HG02973 (cell line): ENCODE data around the gene AMPD3.

Source experiments
- ATAC-seq: cut with Tn5 transposase; IDR thresholded peaks from one replicate; pipeline ENCODE4 v1.9.1; 2021; ENCODE audit warnings: moderate library complexity; ENCODE audit not compliant: unreplicated experiment

The AMPD3 gene

DNA sequence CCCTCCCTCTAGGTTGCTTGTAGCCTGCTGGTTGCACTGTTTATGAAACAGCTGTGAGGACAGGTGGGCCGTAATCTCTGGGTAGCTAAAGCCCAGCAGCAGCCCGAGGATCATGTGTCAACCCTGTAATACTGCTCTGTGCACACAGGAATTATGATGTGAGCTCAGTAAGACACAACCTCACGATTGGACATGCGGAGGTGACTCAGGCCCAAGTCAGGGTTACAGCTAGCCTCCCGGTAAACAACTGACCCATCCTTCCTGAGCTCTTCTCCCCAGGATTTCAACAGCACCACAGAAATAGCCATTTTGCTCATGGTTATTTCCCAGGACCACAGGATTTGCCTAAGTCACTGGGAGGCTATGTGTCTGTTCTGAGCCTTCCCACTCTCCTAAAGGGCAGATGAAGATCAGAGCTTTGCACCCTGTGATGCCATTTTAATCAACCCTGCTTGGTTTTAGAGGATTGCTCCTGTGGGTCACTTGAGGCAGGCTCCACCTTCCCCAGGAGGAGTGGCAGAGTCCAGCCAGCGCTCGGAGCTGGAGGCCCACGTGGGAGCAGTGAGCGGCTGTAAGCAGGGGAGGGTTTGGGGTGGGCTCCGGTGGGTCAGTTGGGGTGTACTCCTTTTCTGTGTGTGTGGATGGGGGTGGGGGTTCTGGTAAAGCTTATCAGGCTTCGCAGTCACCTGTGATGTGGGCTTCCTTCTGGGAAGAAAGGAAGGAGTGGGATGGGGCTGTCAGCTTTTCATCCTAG lies at the start of gene AMPD3:
AMPD3 (plus strand) TSS at position 387 of the 754 bp plus-strand sequence. CDS start 6,256 bp downstream, outside the sequence.
- ATAC-seq, result no peak

DNA sequence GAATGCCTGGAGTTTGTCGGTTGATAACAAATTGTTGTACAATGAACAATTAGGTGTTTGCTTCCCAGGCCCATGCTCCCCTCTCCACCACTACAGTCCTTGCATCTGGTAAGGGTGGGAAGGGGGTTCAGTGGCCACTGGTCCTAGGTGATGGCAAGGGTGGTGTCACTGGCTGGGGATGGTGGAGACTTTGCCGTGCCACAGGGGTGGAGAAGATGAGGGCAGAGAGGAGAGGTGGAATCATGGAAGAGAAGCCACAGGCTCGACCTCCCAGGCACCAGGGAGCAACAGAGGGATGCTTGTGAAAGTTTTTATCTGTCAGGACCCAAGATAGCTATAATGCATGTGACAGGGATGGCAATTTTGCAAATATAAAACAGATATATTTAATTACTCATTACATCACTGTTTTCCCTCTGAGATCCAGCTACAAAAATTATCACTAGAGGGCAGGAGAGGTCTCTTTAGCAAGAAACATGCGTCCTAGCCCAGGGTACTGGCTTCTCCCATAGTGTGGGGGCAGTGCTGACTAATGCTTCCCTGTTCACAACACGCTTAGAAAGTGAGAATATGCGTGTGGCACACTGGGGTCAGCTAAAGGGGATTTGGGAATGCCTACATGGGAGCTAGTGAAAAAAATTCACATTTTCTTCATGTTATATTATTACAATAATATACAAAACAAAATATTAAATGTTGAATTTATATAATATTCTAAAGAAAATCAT lies 49.0 kb upstream of the AMPD3 start:
- peak; percentile 59 for ATAC-seq

DNA sequence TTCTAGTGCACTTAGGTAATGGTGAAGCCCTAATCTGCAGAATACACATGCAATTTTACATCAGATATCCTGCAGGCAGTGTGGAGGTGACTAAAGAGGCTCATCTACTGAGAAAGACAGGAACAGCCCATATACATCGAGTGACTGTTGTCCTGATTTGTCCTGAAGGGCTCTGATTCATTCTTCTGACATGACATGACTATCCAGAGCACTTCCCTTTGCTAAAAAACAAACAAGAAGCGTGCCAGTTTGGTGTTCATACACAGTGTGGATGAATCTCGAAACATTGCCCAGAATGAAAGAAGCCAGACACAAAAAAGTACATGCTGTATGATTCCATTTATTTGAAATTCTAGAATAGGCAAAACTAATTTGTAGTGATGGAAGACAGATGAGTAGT lies 48.0 kb upstream of the AMPD3 start:
- no peak for ATAC-seq

DNA sequence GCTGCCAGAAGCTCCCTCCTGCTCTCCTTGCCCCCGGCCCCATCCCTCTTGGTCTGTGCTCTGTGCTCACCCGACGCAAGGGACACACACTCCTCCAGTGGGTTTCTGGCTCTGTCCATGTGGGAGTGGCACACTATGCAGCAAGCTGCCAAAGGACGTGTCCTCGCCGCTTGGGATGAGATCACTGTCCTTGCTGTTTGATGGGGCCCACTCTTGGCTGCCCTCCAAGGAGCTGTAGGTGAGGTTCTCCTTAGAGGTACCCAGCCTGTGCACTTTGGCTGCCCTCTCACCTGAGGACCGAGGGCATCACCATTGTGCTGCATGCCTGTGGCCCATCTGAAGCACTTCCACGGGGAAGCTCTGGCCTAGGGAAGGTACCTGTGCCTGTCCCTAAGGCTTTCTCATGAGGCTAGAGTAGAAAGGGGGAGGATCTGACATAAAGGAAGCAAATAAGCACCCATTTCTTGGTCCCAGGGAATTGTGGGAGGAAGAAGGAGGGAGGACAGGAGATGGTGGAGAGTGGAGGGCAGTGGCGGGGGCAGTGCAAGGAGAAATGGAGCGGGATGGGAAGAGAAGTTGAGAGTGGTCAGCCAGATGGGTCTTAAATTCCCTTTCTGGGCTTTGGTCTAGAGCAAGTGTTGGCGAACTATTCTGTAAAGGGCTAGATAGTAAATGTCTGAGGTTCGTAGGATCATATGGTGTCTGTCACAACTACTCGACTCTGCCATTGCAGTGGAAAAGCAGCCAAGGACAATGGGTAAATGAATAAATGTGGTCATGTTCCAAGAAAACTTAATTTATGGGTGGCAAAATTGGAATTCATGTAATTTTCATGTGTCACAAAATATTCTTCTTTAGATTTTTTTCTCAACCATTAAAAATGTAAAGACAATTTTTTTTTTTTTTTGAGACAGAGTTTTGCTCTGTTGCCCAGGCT lies 47.0 kb upstream of the AMPD3 start:
- ATAC-seq, result no peak

DNA sequence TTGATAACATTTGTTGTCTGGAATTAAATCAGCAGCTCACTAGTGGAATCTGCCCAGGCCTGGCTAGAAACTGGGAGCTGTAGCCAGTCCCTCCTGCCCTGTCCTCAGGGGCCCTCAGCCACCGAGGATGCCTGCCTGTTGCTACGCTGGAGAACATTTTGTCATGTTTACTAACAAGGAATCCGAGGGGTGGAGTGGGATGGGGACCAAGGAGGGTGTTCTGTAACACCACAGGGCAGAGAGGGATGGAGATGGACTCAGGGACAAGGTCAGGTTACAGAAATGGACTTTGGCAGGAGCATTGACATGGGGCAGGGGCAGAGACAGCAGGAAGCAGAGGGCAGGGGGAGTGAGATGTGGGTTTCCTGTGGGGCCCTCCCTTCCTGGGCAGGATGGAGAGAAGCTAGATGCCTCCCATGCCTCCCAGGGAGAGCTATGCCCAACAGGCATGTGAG lies 45.8 kb upstream of the AMPD3 start:
- ATAC-seq, result no peak

DNA sequence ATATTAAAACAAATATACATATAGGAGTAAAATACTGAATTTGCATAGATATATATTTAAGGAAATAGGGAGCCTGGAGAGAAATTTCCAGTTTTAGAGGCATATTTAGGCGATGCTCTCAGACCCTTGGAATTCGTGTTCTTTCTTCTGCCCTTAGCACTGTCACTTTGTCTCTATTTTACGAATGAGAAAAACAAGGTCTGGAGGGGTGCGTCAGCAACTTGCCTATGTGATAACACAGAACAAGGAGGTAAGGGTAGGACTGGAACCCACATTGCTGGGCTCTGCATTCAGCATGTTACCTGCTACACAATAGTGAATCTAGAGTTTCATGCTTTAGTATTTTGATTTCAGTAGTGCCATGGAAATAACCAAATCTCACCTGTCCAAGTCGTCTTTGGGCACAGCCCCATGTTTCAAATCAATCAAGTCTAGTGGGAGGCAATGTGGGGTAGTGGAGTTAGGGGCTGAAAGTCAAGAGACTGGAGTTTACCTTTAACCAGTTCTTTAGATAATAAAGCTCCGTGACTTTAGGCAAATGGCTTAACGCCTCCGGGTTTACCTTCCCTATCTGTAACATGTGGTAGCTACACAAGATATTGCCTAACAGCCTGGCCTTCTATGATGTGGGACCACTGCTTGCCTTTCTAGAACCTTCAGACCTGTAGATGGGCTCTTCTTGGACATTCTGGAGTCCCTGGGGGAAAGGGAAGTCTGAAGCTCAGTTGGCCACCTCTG lies 44.8 kb upstream of the AMPD3 start:
- no peak for ATAC-seq

DNA sequence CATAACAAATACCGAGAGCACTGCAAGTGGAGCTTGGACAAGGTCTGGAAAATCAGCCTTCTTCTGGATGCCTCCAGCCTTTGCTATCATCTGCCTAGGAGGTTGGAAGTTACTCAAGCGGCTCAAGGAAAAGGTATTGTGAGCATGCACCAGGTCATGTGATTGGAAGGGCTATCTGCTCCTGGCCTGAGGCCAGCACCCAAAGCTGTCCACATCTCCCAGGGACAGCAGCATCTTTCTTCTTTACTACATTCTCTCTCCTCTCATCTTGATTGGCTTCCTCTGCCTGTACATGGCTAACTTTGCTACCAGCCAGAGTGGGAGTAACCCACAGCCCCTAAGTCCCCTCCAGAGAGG lies 44.2 kb upstream of the AMPD3 start:
- ATAC-seq, result no peak

DNA sequence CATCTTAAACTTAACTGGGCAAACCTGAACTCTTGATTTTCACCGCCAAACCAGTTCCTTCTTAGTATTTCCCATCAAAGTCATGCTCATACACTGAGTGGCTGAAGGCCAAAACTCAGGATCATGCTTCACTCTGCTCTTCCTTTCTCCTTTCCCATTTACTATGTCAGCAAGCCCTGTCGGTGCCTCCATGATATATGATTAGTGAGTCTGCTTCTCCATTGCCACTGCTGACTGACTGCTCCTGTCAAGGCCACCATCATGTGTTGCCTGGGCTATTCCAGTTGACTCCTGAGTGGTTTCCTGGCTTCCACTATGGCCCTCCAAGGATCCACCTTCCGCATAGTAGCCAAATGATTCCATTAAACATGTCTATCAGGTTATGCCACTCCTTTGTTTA lies 42.8 kb upstream of the AMPD3 start:
- ATAC-seq, result no peak

DNA sequence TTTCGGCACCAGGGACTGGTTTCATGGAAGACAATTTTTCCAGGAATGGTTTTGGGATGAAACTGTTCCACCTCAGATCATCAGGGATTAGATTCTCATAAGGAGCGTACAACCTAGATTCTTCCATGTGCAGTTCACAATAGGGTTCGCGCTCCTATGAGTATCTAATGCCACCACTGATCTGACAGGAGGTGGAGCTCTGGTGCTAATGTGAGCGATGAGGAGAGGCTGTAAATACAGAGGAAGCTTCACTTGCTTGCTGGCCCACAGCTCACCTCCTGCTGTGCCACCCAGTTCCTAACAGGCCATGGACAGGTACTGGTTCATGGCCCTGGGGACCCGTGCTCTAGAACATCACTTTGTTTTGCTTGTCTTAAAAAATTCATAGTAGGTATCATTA lies 41.8 kb upstream of the AMPD3 start:
- no peak for ATAC-seq

DNA sequence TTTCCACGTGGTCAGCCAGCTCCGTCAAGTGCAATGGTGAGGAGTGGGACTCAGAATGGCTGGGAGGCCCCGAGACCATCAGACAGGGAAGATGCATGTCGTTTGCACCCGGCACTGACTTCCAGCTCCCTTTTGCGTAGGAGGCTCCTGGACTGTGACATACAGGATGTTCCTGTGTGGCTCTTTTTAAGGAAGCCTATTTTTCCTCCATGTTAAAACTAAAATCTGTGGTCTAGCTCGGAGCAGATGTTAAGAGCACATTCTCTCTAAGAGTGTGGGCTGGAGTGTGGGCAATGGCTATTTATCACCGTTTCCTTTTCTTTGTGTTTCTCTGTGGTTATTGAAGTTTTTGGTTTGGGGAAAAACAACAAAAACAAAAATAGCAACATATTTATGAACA lies 40.9 kb upstream of the AMPD3 start:
- ATAC-seq, result no peak

DNA sequence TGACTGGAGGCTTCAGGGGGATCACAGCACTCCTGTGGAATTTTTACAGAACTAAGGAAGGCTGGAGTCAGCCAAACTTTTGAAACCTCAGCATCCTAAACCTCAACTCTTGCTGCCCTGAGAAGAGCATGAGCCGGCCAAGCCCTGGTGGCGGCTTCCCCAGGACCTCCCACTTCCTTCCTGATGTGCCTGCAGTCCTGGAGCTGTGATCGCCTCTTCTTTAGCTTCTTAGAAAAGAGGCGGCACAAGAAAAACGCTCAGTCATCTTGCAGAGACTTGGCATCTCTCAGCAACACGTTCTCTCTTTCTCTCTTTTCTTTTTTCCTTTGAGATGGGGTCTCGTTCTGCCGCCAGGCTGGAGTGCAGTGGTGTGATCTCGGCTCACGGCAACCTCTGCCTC lies 40.4 kb upstream of the AMPD3 start:
- no peak for ATAC-seq

DNA sequence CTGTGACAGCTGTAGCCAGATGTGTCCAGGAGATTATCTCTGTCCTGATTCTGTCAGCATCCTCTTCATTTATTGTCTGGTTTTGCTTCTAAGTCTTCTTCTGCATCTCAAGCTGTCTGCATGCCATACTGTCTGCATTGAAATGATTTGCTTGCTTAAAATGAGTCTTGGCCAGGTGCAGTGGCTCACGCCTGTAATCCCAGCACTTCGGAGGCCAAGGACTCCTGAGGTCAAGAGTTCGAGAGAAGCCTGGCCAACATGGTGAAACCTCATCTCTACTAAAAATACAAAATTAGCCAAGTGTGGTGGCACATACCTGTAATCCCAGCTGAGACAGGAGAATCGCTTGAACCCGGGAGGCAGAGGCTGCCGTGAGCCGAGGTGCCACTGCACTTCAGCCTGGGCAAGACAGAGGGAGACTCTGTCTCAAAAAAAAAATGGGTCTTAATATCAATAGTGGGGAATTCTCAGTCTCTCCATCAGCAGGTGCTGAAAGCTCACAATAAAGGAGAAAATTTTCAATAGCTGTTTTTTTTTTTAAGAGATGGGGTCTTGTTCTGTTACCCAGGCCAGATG lies 39.2 kb upstream of the AMPD3 start:
- no peak for ATAC-seq

DNA sequence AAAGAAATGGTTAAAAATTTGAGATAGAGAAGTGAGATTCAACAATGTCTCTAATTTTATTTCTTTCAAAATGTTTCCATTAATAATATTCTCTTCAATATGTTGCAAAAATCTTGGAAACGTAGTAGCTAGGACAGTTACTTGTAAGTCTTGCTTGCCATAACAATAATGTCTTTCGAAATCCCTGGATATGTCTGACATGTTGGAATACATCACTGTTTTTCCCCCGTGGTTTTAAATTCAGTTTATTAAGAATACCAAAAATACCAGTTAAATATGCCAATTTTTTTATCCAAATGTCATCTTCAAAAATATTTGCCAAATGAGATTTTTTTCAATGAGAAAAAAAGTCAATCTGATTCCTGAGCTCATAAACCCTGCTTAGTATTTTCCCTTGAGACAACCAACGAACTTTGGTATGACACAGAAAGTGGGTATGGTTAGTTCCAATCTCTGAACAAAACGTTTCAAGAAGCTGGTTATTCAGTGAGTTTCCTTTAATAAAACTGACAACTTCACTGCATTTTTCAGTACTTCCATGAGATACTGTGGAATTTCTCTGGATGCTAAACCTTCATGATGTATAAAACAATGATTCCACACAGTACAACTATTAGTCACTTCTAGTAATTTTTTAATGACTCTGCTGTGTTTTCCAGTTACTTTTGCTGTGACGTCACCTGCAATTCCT lies 36.7 kb upstream of the AMPD3 start:
- ATAC-seq, result no peak

DNA sequence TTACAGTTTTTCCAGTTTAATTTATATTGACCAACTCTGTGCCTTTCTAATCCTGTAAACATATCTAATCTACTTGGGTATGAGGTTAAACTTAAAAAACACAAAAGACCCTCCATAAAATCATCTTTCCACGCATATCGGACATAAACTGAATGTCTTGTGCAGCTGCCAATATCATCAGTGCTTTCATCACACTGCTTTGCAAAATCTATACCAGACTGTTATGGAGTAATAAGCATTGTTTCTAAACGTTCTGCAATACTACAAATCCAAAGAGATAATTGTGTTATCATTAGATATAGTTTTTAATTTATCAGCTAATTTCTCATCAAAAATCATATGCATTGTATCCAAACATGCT lies 36.1 kb upstream of the AMPD3 start:
- ATAC-seq, result no peak

DNA sequence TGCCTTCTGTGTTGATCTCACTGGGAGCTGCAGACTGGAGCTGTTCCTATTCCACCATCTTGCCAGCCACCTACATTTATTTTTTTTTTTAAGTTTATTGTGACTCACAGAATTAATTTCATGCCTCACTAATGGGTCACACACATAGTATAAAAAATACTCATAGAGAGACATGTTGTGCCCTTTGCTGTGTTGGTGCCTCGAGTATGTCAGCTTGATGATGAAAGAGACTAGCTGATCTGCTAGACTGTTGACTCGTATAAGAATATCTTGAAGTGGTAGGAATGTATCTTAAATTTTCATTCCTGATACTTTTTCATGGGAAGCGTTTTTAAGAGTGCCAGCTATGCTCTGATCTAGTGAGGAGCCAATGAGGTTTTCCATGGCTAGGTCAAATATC lies 28.6 kb upstream of the AMPD3 start:
- no peak for ATAC-seq

DNA sequence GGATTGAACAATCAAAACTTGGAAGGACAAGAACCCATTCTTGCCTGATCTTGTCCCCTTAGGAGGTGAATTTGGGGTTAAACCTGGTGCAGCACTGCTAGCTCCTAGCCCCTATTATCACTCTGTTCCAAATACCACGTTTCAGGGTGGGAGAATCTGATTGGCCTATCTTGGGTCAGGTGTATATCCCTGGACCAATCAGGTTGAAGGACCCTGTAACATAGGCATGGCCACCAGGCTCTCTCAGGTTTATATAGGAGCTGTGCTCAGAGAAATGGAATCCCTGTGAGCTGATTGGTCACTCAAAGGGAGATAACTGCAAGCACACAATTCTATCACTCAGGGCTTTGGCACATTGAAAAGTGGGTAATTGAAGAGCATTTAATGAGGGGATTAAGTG lies 26.6 kb upstream of the AMPD3 start:
- ATAC-seq, result no peak

DNA sequence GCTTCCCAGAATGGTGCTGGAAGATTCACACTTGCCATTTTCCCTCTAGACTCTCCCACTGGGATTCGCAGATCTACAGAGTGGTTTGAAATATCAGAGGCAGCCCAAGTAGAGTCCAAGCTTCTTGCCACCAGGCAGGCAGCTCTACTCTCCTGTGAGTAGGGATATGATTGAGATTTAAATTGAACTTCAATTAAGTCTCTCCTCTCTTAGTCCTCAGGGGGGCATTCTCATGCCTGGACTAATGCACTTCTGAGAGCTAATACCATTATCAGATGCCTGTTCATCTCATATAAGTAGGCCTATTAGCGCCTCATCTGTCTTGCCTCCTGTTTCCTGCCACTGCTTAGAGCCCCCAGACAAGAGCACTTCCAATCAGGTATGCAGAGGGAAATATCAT lies 25.5 kb upstream of the AMPD3 start:
- no peak for ATAC-seq

DNA sequence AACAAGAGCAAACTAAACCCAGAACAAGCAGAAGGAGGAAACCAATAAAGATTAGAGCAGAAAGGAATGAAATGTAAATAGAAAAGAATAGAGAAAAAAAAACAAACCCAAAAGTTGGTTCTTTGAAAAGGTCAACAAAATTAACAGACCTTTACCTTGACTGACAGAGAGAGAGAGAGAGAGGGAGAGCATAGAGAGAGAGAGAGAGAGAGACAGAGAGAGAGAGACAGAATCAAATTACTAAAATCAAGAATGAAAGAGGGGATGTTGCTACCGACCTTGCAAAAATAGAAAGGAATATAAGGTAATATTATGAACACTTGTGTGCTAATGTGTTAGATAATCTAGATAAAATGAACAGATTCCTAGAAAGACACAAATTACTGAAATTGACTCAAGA lies 22.6 kb upstream of the AMPD3 start:
- ATAC-seq, result no peak

DNA sequence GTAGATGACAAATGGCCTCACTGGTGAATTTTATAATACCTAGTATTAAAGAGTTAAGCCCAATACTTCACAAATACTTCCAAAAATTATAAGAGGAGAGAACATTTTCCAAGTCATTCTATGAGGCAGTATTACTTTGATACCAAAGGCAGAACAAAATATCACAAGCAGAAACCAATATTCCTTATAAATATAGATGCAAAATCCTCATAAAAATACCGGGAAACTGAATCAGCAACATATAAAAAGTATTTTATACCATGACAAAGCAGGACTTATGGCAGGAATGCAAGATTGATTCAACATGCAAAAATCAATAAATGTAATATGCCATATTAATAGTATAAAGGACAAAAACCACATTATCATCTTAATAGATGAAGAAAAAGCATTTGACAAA lies 22.1 kb upstream of the AMPD3 start:
- ATAC-seq, result no peak

DNA sequence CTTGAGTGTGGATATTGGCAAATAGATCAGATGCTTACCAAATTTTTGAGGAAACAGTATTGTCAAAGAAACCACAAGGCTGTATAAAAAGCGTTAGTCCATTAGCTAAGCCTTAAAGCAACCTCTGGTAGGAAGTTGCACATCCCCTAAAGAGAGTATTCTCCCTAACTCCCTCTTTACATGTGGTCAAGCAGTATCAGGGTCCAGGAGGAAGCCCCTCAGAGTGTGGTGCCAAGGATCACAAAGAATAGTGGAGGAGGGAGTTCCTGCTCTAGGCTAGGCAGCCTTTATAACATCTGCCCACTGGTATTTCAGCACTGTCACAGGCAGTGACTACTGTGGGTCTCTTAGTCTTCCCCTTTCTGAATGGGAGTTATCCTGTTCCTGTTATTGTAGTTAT lies 18.8 kb upstream of the AMPD3 start:
- ATAC-seq, result no peak
